Measurements from ENCODE around the gene ACAT1.

The ACAT1 gene

GRCh38 chr11:108121274-108122155 is at the start of gene ACAT1:
ACAT1 (plus strand) TSS chr11:108121567; CDS start chr11:108121607, 40 bp downstream.
- TF ChIP-seq CTCF (IDR thresholded peaks at IDR 0.05; ENCODE audit: low read depth, low read length) = no peak
- H3K4me3 ChIP-seq (ENCODE audit: low read depth, low read length) = peak within 1 kb of the TSS; percentile 81

GRCh38 chr11:108084811-108085210 is 36.6 kb upstream of the ACAT1 start:
- TF ChIP-seq CTCF (IDR thresholded peaks at IDR 0.05; ENCODE audit: low read depth, low read length) = no peak
- no peak overlapping the region for H3K4me3 ChIP-seq (ENCODE audit: low read depth, low read length)

- H3K4me3 ChIP-seq (ENCODE audit: low read depth, low read length) = no peak overlapping the region
- no peak for TF ChIP-seq CTCF (IDR thresholded peaks at IDR 0.05; ENCODE audit: low read depth, low read length)
Observed at GRCh38 chr11:108085672-108086071, 35.7 kb upstream of the ACAT1 start.

GRCh38 chr11:108092134-108092533 is 29.2 kb upstream of the ACAT1 start:
- H3K4me3 ChIP-seq (ENCODE audit: low read depth, low read length) = no peak overlapping the region
- no peak for TF ChIP-seq CTCF (IDR thresholded peaks at IDR 0.05; ENCODE audit: low read depth, low read length)

GRCh38 chr11:108093128-108093904 is 28.1 kb upstream of the ACAT1 start:
- no peak for TF ChIP-seq CTCF (IDR thresholded peaks at IDR 0.05; ENCODE audit: low read depth, low read length)
- peak overlapping the region; percentile 20; the same call in 1 of the 2 replicates for H3K4me3 ChIP-seq (ENCODE audit: low read depth, low read length)

GRCh38 chr11:108097179-108097578 is 24.2 kb upstream of the ACAT1 start:
- no peak for TF ChIP-seq CTCF (IDR thresholded peaks at IDR 0.05; ENCODE audit: low read depth, low read length)
- H3K4me3 ChIP-seq (ENCODE audit: low read depth, low read length) = no peak overlapping the region

Data from WI38 (cell line).